ENCODE data around the gene RUNX3. TPM values are rescaled to one million over a fixed set of nuclear protein-coding genes. Genes with fewer than 3 reads are reported as not detected.
"Not testable (repeated sequence)": the region's sequence is repeated elsewhere in the genome, so short reads cannot be mapped to it uniquely, and the experiment has no call there.

The RUNX3 gene
- total RNA-seq, 1 donor from 2014 or later = not detected

GRCh38 chr1:24909388-24909898 lies 20.6 kb downstream of the RUNX3 start:
- H3K4me1 Mint-ChIP-seq (ENCODE audit: unreplicated experiment) = peaks cover 7% of the 10 kb centered on the region
- H3K9me3 Mint-ChIP-seq (ENCODE audit: unreplicated experiment) = no peaks in the 10 kb centered on the region
- H3K27me3 Mint-ChIP-seq (ENCODE audit: unreplicated experiment) = no peaks in the 10 kb centered on the region
- H3K27ac Mint-ChIP-seq (ENCODE audit: unreplicated experiment) = no peak overlapping the region
- no peaks in the 10 kb centered on the region for H3K36me3 Mint-ChIP-seq (ENCODE audit: unreplicated experiment)
- peak; percentile 53 for TF ChIP-seq CTCF (IDR thresholded peaks at IDR 0.05)
- H3K4me3 Mint-ChIP-seq (ENCODE audit: unreplicated experiment) = no peak overlapping the region
- no peak for DNase-seq (ENCODE audit: extremely low spot score, unreplicated experiment)

- DNase-seq (ENCODE audit: extremely low spot score, unreplicated experiment) = no peak
- Mint-ChIP-seq H3K4me3 (ENCODE audit: unreplicated experiment) (no peak overlapping the region), H3K9me3 (ENCODE audit: unreplicated experiment) (no peaks in the 10 kb centered on the region), H3K4me1 (ENCODE audit: unreplicated experiment) (no peaks in the 10 kb centered on the region), H3K27me3 (ENCODE audit: unreplicated experiment) (no peaks in the 10 kb centered on the region), H3K27ac (ENCODE audit: unreplicated experiment) (no peak overlapping the region), H3K36me3 (ENCODE audit: unreplicated experiment) (no peaks in the 10 kb centered on the region)
- TF ChIP-seq CTCF (IDR thresholded peaks at IDR 0.05) = no peak
These were observed 21.4 kb downstream of the RUNX3 start for GRCh38 chr1:24908591-24909259.

- H3K4me1 Mint-ChIP-seq (ENCODE audit: unreplicated experiment); DNase-seq (ENCODE audit: extremely low spot score, unreplicated experiment); H3K9me3 Mint-ChIP-seq (ENCODE audit: unreplicated experiment); H3K27me3 Mint-ChIP-seq (ENCODE audit: unreplicated experiment); H3K36me3 Mint-ChIP-seq (ENCODE audit: unreplicated experiment); H3K27ac Mint-ChIP-seq (ENCODE audit: unreplicated experiment); H3K4me3 Mint-ChIP-seq (ENCODE audit: unreplicated experiment): not testable (repeated sequence)
These were observed 22.3 kb downstream of the RUNX3 start for GRCh38 chr1:24907587-24908294.

GRCh38 chr1:24906760-24907490 lies 23.2 kb downstream of the RUNX3 start:
- Mint-ChIP-seq H3K9me3 (ENCODE audit: unreplicated experiment) (no peaks in the 10 kb centered on the region), H3K4me1 (ENCODE audit: unreplicated experiment) (no peaks in the 10 kb centered on the region), H3K27ac (ENCODE audit: unreplicated experiment) (no peak overlapping the region), H3K4me3 (ENCODE audit: unreplicated experiment) (no peak overlapping the region), H3K36me3 (ENCODE audit: unreplicated experiment) (no peaks in the 10 kb centered on the region), H3K27me3 (ENCODE audit: unreplicated experiment) (no peaks in the 10 kb centered on the region)
- no peak for DNase-seq (ENCODE audit: extremely low spot score, unreplicated experiment)
- TF ChIP-seq CTCF (IDR thresholded peaks at IDR 0.05) = no peak

GRCh38 chr1:24905979-24906720 lies 23.9 kb downstream of the RUNX3 start:
- DNase-seq (ENCODE audit: extremely low spot score, unreplicated experiment) = no peak
- H3K9me3 Mint-ChIP-seq (ENCODE audit: unreplicated experiment) = no peaks in the 10 kb centered on the region
- H3K4me3 Mint-ChIP-seq (ENCODE audit: unreplicated experiment) = no peak overlapping the region
- H3K36me3 Mint-ChIP-seq (ENCODE audit: unreplicated experiment) = no peaks in the 10 kb centered on the region
- no peak overlapping the region for H3K27ac Mint-ChIP-seq (ENCODE audit: unreplicated experiment)
- no peak for TF ChIP-seq CTCF (IDR thresholded peaks at IDR 0.05)
- no peaks in the 10 kb centered on the region for H3K4me1 Mint-ChIP-seq (ENCODE audit: unreplicated experiment)
- H3K27me3 Mint-ChIP-seq (ENCODE audit: unreplicated experiment) = no peaks in the 10 kb centered on the region

All from osteocyte (in vitro differentiated cells).